ENCODE measurements around the gene SGSM1. TPM values are rescaled to one million over a fixed set of nuclear protein-coding genes. Genes with fewer than 3 reads are reported as not detected.
A peak's percentile ranks its signal among the peaks of the same experiment; 100 is the strongest.

The SGSM1 gene
- total RNA-seq, 1 donor from 2014 or later: not detected

DNA sequence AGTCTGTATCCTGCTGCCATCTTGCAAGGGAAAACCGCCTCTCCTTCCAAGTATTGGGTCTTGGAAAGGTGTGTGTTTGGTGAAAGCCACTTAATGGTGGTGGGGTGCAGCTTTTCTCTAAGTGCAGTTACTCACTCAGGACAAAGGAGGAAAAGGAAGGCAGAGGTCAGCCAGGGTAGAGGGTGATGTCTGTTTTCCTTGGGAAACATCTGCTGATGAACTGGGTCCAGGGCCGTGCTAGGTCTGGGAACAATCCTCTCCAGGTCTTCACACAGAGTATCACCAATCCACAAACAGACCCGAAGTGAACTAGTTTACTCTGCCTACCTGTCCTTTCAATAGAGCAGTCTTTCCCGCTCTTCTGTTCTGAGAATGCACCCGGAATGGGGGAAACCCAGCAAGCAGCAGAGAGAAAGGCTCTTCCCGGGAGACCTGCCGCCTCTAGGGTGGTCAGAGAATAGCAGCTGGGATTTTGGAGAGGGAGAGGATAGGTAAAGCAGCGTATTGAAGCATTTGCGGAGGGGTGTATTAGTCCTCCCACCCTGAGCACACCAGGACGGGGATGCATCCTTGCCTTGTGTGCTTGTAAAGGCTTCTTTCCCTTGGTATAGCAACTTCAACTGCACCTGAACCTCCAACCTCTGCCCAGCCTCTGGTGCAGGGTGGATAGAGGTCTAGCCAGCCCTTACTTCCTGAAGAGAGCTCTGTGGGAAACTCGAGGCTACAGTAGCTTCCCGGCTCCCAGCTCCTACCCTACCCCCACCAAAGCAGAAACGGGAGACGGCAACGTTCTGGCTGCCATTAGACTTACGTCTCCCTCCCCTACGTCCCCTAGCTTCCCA, 119.8 kb downstream of the SGSM1 start:
- Mint-ChIP-seq H3K9me3 (ENCODE audit: unreplicated experiment) (no peaks in the 10 kb centered on the region), H3K36me3 (ENCODE audit: unreplicated experiment) (no peaks in the 10 kb centered on the region), H3K4me1 (ENCODE audit: unreplicated experiment) (peaks cover 6% of the 10 kb centered on the region), H3K4me3 (ENCODE audit: unreplicated experiment) (no peak overlapping the region), H3K27me3 (ENCODE audit: unreplicated experiment) (peaks cover 4% of the 10 kb centered on the region), H3K27ac (ENCODE audit: unreplicated experiment) (peak overlapping the region; percentile 46)
- no peak for DNase-seq (ENCODE audit: extremely low spot score, unreplicated experiment)
- TF ChIP-seq, protein P1, sequence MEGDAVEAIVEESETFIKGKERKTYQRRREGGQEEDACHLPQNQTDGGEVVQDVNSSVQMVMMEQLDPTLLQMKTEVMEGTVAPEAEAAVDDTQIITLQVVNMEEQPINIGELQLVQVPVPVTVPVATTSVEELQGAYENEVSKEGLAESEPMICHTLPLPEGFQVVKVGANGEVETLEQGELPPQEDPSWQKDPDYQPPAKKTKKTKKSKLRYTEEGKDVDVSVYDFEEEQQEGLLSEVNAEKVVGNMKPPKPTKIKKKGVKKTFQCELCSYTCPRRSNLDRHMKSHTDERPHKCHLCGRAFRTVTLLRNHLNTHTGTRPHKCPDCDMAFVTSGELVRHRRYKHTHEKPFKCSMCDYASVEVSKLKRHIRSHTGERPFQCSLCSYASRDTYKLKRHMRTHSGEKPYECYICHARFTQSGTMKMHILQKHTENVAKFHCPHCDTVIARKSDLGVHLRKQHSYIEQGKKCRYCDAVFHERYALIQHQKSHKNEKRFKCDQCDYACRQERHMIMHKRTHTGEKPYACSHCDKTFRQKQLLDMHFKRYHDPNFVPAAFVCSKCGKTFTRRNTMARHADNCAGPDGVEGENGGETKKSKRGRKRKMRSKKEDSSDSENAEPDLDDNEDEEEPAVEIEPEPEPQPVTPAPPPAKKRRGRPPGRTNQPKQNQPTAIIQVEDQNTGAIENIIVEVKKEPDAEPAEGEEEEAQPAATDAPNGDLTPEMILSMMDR (IDR thresholded peaks at IDR 0.05): no peak

DNA sequence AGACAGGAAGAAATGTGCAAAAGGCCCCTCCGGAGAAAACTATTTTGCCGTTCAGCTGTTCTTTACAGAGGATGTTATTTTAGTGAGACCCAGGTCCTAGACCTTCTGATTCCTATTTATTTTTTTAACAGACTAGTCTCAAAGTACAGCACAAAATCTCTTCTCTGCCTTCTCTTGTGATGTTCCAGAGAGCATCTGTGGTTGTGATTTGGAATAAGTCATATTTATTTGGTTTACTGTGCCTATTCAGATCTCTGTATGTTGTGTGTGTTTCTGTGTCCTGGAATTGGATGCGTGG, 120.4 kb downstream of the SGSM1 start:
- TF ChIP-seq, protein P1 (IDR thresholded peaks at IDR 0.05): no peak
- H3K27ac Mint-ChIP-seq (ENCODE audit: unreplicated experiment): peak overlapping the region; percentile 46
- no peak for DNase-seq (ENCODE audit: extremely low spot score, unreplicated experiment)

DNA sequence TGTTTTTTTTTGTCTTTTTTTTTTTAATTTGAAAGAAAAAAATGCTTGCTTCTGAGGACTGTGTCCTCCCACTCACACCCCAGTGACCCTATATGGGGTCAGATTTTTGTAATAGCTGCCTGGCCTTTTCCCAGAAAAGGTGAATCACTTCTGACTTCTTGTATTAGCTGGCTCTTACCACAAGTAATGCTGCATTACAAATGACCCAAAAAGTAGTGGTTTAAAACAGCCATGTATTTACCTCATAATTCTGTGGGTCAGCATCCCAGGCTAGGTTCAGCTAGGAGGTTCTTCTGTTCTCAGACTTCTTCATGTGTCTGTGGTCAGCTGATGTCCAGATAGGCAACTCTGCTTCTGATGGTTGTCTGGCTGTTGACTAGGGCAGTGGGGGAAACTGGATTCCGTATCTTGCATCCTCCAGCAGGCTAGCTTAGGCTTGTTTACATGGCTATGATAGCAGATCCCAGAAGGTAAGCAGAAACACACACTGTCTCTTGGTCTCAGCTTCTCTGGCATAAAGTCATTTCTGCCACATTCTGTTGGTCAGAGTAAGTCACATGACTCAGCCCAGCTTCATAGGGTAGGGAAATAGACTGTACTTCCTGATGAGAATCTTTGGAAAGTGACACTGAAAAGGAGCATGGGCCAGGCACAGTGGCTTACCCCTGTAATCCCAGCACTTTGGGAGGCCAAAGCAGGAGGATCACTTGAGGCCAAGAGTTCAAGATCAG, 121.0 kb downstream of the SGSM1 start:
- H3K4me1 Mint-ChIP-seq (ENCODE audit: unreplicated experiment): peaks cover 6% of the 10 kb centered on the region
- no peaks in the 10 kb centered on the region for H3K9me3 Mint-ChIP-seq (ENCODE audit: unreplicated experiment)
- no peak for DNase-seq (ENCODE audit: extremely low spot score, unreplicated experiment)
- peaks cover 10% of the 10 kb centered on the region for H3K27me3 Mint-ChIP-seq (ENCODE audit: unreplicated experiment)
- TF ChIP-seq, protein P1 (IDR thresholded peaks at IDR 0.05): no peak
- no peak overlapping the region for H3K27ac Mint-ChIP-seq (ENCODE audit: unreplicated experiment)
- no peak overlapping the region for H3K4me3 Mint-ChIP-seq (ENCODE audit: unreplicated experiment)
- no peaks in the 10 kb centered on the region for H3K36me3 Mint-ChIP-seq (ENCODE audit: unreplicated experiment)

More for the DNA sequence above, 120.4 kb downstream of the SGSM1 start:
- H3K4me3 Mint-ChIP-seq (ENCODE audit: unreplicated experiment): no peak overlapping the region
- peaks cover 6% of the 10 kb centered on the region for H3K4me1 Mint-ChIP-seq (ENCODE audit: unreplicated experiment)
- H3K36me3 Mint-ChIP-seq (ENCODE audit: unreplicated experiment): no peaks in the 10 kb centered on the region
- H3K9me3 Mint-ChIP-seq (ENCODE audit: unreplicated experiment): no peaks in the 10 kb centered on the region
- H3K27me3 Mint-ChIP-seq (ENCODE audit: unreplicated experiment): peaks cover 6% of the 10 kb centered on the region

DNA sequence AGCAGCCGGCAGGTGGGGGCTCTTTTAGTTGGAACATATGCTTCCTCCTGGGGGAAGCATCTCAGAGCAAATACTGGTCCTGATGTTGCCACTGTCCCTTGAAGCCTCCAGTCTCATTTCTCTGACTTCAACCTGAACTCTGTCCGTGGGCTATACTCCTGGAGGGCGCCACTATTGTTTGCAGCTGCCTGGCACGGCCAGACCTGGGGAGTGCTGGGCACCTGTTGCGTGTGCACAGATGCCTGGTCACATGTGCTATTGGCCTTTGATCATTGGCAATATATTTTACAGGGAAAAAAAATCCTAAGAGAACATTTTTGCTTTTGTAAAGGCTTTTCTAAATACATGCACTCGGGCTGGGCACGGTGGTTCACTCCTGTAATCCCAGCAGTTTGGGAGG, 122.3 kb downstream of the SGSM1 start:
- TF ChIP-seq, protein P1 (IDR thresholded peaks at IDR 0.05): no peak
- H3K9me3 Mint-ChIP-seq (ENCODE audit: unreplicated experiment): no peaks in the 10 kb centered on the region
- peaks cover 12% of the 10 kb centered on the region for H3K27me3 Mint-ChIP-seq (ENCODE audit: unreplicated experiment)
- no peaks in the 10 kb centered on the region for H3K36me3 Mint-ChIP-seq (ENCODE audit: unreplicated experiment)
- no peak for DNase-seq (ENCODE audit: extremely low spot score, unreplicated experiment)
- peaks cover 6% of the 10 kb centered on the region for H3K4me1 Mint-ChIP-seq (ENCODE audit: unreplicated experiment)
- no peak overlapping the region for H3K27ac Mint-ChIP-seq (ENCODE audit: unreplicated experiment)
- no peak overlapping the region for H3K4me3 Mint-ChIP-seq (ENCODE audit: unreplicated experiment)

DNA sequence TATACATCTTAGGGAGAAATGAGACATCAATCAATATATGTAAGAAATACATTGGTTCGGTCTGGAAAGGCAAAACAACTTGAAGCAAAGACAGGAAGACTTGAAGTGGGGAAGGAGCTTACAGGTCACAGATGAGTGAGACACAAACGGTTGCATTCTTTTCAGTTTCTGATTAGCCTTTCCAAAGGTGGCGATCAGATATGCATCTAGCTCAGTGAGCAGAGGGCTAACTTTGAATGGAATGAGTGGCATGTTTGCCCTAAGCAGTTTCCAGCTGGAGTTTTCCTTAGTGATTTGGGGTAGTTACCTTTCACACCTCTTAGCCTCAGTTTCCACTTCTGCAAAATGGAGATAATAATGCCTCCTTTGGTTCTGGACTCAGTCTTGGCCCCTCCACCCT, 124.7 kb downstream of the SGSM1 start:
- TF ChIP-seq, protein P1 (IDR thresholded peaks at IDR 0.05): no peak
- H3K36me3 Mint-ChIP-seq (ENCODE audit: unreplicated experiment): no peaks in the 10 kb centered on the region

More for the DNA sequence above, 124.7 kb downstream of the SGSM1 start:
- H3K27ac Mint-ChIP-seq (ENCODE audit: unreplicated experiment): no peak overlapping the region
- DNase-seq (ENCODE audit: extremely low spot score, unreplicated experiment): no peak
- no peaks in the 10 kb centered on the region for H3K9me3 Mint-ChIP-seq (ENCODE audit: unreplicated experiment)
- no peak overlapping the region for H3K4me3 Mint-ChIP-seq (ENCODE audit: unreplicated experiment)
- peaks cover 10% of the 10 kb centered on the region for H3K27me3 Mint-ChIP-seq (ENCODE audit: unreplicated experiment)
- H3K4me1 Mint-ChIP-seq (ENCODE audit: unreplicated experiment): peaks cover 6% of the 10 kb centered on the region
